Ishikawa (cell line): ENCODE data around the gene BNIPL.

ENCODE experiments used
- CEBPB ChIP-seq: IDR thresholded peaks from 2 replicates; pipeline ENCODE4 v1.6.1; 2012
- CREB1 ChIP-seq: IDR thresholded peaks from 2 replicates; pipeline ENCODE4 v1.6.1; 2012; ENCODE audit warnings: low read depth
- EGR1 ChIP-seq: IDR thresholded peaks from 2 replicates; pipeline ENCODE4 v1.6.1; 2012
- EP300 ChIP-seq: IDR thresholded peaks from 2 replicates; pipeline ENCODE4 v1.6.1; 2012; ENCODE audit warnings: borderline replicate concordance
- FOXM1 ChIP-seq: IDR thresholded peaks from 2 replicates; pipeline ENCODE4 v1.6.1; 2012; ENCODE audit warnings: low read depth, borderline replicate concordance
- MAX ChIP-seq: IDR thresholded peaks from 2 replicates; pipeline ENCODE4 v1.6.1; 2012
- NFIC ChIP-seq: IDR thresholded peaks from 2 replicates; pipeline ENCODE4 v1.6.1; 2012
- RAD21 ChIP-seq: IDR thresholded peaks from 2 replicates; pipeline ENCODE4 v1.6.1; 2012; ENCODE audit warnings: low read depth
- REST ChIP-seq: IDR thresholded peaks from 2 replicates; pipeline ENCODE4 v1.6.1; 2012; ENCODE audit warnings: low read depth, mild to moderate bottlenecking
- TAF1 ChIP-seq: IDR thresholded peaks from 2 replicates; pipeline ENCODE4 v1.6.1; 2012; ENCODE audit warnings: low read depth, mild to moderate bottlenecking
- TCF12 ChIP-seq: IDR thresholded peaks from 2 replicates; pipeline ENCODE4 v1.6.1; 2012; ENCODE audit warnings: low read depth
- TEAD4 ChIP-seq: IDR thresholded peaks from 2 replicates; pipeline ENCODE4 v1.6.1; 2012
- USF1 ChIP-seq: IDR thresholded peaks from 2 replicates; pipeline ENCODE4 v1.6.1; 2012
- YY1 ChIP-seq: IDR thresholded peaks from 2 replicates; pipeline ENCODE4 v1.6.1; 2012; ENCODE audit warnings: low read depth
- ZBTB7A ChIP-seq: IDR thresholded peaks from 2 replicates; pipeline ENCODE4 v1.6.1; 2012; ENCODE audit warnings: low read depth

The BNIPL gene

GRCh38 chr1:151049458-151049857 is 13.1 kb downstream of the BNIPL start:
- TF ChIP-seq CEBPB: no peak
- no peak for TF ChIP-seq ZBTB7A
- no peak for TF ChIP-seq NFIC
- no peak for TF ChIP-seq YY1
- no peak for TF ChIP-seq MAX
- TF ChIP-seq FOXM1: no peak
- TF ChIP-seq TEAD4: no peak
- TF ChIP-seq CREB1: no peak
- TF ChIP-seq USF1: no peak
- no peak for TF ChIP-seq TAF1

- TF ChIP-seq REST: no peak
- no peak for TF ChIP-seq NFIC
- TF ChIP-seq TAF1: no peak
- TF ChIP-seq FOXM1: no peak
- no peak for TF ChIP-seq EP300
- no peak for TF ChIP-seq YY1
- no peak for TF ChIP-seq CREB1
- no peak for TF ChIP-seq CEBPB
- TF ChIP-seq TCF12: no peak
- TF ChIP-seq EGR1: no peak
- no peak for TF ChIP-seq ZBTB7A
These were observed 13.8 kb downstream of the BNIPL start for GRCh38 chr1:151050051-151050688.

- TF ChIP-seq CREB1: no peak
- no peak for TF ChIP-seq CEBPB
- TF ChIP-seq USF1: no peak
- no peak for TF ChIP-seq TEAD4
- TF ChIP-seq ZBTB7A: no peak
- no peak for TF ChIP-seq YY1
- TF ChIP-seq REST: no peak
- TF ChIP-seq EGR1: no peak
- no peak for TF ChIP-seq FOXM1
- TF ChIP-seq TAF1: no peak
- no peak for TF ChIP-seq NFIC
- no peak for TF ChIP-seq EP300
- TF ChIP-seq TCF12: no peak
- no peak for TF ChIP-seq MAX
- no peak for TF ChIP-seq RAD21
These were observed 15.1 kb downstream of the BNIPL start for GRCh38 chr1:151051356-151052009.

GRCh38 chr1:151054971-151055547 is 18.7 kb downstream of the BNIPL start:
- no peak for TF ChIP-seq NFIC
- TF ChIP-seq ZBTB7A: no peak
- TF ChIP-seq CREB1: no peak
- no peak for TF ChIP-seq USF1
- TF ChIP-seq FOXM1: no peak
- no peak for TF ChIP-seq MAX
- TF ChIP-seq CEBPB: no peak
- no peak for TF ChIP-seq REST
